ENCODE data around the gene FAM234A.

The FAM234A gene

GRCh38 chr16:305916-306626 lies 71.5 kb downstream of the FAM234A start:
- DNase-seq = no peak

- no peak for DNase-seq
These were observed 72.3 kb downstream of the FAM234A start for GRCh38 chr16:306911-307370.

GRCh38 chr16:307691-308312 lies 73.2 kb downstream of the FAM234A start:
- DNase-seq = no peak

- no peak for DNase-seq
These were observed 74.9 kb downstream of the FAM234A start for GRCh38 chr16:309476-309875.

GRCh38 chr16:311725-312124 lies 77.1 kb downstream of the FAM234A start:
- DNase-seq = no peak

- DNase-seq = no peak
These were observed 79.7 kb downstream of the FAM234A start for GRCh38 chr16:314351-314750.

GRCh38 chr16:314795-315299 lies 80.2 kb downstream of the FAM234A start:
- no peak for DNase-seq
